SU-DHL-6 (cell line): ENCODE results near the gene ALOXE3.

ENCODE experiments used
- CTCF ChIP-seq: fragments of 200-600 bp; sonication (generic); IDR thresholded peaks from one replicate; pipeline ENCODE4 v1.5.1; 2017; ENCODE audit warnings: antibody characterized with exemption, mild to moderate bottlenecking, low read length, moderate library complexity; ENCODE audit not compliant: insufficient read depth, poor library complexity, severe bottlenecking
- EZH2phosphoT487 ChIP-seq: fragments of 200-600 bp; sonication (generic), shearing (Covaris generic); conservative IDR thresholded peaks from 2 replicates; pipeline ENCODE4 v1.6.1; 2018; ENCODE audit warnings: mild to moderate bottlenecking, antibody characterized with exemption, low read length, moderate library complexity, mixed read lengths

DNA sequence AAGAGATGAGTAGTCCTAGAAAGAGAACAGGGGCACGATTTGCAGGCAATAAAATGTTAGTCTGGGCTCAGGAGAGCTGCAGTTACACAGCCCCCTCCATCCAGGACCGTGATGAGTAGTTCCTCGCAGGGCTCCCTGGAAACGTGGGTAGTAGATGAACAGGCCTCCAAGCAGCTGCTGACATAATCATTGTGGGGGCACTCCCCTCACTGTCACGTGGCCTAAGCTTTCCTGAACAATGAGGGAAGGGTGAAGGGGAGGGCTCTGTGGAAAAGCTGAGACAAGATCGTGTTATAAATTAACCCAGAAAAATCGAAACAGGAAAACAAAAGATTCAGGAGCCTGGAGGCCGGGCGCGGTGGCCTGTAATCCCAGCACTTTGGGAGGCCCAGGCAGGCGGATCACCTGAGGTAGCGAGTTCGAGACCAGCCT lies 35.2 kb upstream of the ALOXE3 start:
- TF ChIP-seq CTCF (no peak), EZH2phosphoT487 (no peak)
